ENCODE results near the gene WNT9A.

- TF ChIP-seq CREB5 (CRISPR knock-in tag; IDR thresholded peaks at IDR 0.05; ENCODE audit: low read depth) (no peak), ARNTL (CRISPR knock-in tag; IDR thresholded peaks at IDR 0.05; ENCODE audit: borderline replicate concordance, low read depth) (no peak), CSRNP3 (CRISPR knock-in tag; IDR thresholded peaks at IDR 0.05) (no peak), PATZ1 (CRISPR knock-in tag; IDR thresholded peaks at IDR 0.05; ENCODE audit: borderline replicate concordance) (no peak), ZFP3 (CRISPR knock-in tag; IDR thresholded peaks at IDR 0.05) (no peak), SNAI2 (CRISPR knock-in tag; IDR thresholded peaks at IDR 0.05) (no peak), ZFP30 (CRISPR knock-in tag; IDR thresholded peaks at IDR 0.05) (no peak)
Measured at GRCh38 chr1:227903614-227904501, 43.9 kb downstream of the WNT9A start.
